Measurements from ENCODE around the gene RPUSD2.

The RPUSD2 gene

GRCh38 chr15:40569129-40569953 is at the start of gene RPUSD2:
TSS of gene RPUSD2 (plus strand) at chr15:40569299. CDS start at chr15:40569338, 39 bp downstream.
- DNase-seq = peak; percentile 55 to 95 (median 85)

GRCh38 chr15:40523611-40524010 is 45.5 kb upstream of the RPUSD2 start:
- DNase-seq = no peak

GRCh38 chr15:40525855-40526254 is 43.2 kb upstream of the RPUSD2 start:
- DNase-seq = no peak

GRCh38 chr15:40528801-40529200 is 40.3 kb upstream of the RPUSD2 start:
- DNase-seq = no peak

GRCh38 chr15:40533763-40534364 is 35.2 kb upstream of the RPUSD2 start:
- no peak for DNase-seq

- DNase-seq = no peak
These were observed 34.7 kb upstream of the RPUSD2 start for GRCh38 chr15:40534371-40534770.

GRCh38 chr15:40536501-40536900 is 32.6 kb upstream of the RPUSD2 start:
- no peak for DNase-seq

GRCh38 chr15:40538976-40539375 is 30.1 kb upstream of the RPUSD2 start:
- DNase-seq = peak in 1 of 56 donors; percentile 12

- no peak for DNase-seq
These were observed 26.0 kb upstream of the RPUSD2 start for GRCh38 chr15:40543082-40543481.

- DNase-seq = no peak
These were observed 25.3 kb upstream of the RPUSD2 start for GRCh38 chr15:40543631-40544294.

- no peak for DNase-seq
These were observed 23.6 kb upstream of the RPUSD2 start for GRCh38 chr15:40545457-40545856.

- no peak for DNase-seq
These were observed 20.5 kb upstream of the RPUSD2 start for GRCh38 chr15:40548610-40549009.

GRCh38 chr15:40549894-40550293 is 19.2 kb upstream of the RPUSD2 start:
- no peak for DNase-seq

- no peak for DNase-seq
These were observed 18.6 kb upstream of the RPUSD2 start for GRCh38 chr15:40550341-40551037.

GRCh38 chr15:40554161-40554525 is 15.0 kb upstream of the RPUSD2 start:
- no peak for DNase-seq

GRCh38 chr15:40555876-40556275 is 13.2 kb upstream of the RPUSD2 start:
- no peak for DNase-seq

- DNase-seq = no peak
These were observed 10.0 kb upstream of the RPUSD2 start for GRCh38 chr15:40558952-40559742.

GRCh38 chr15:40562691-40563090 is 6.4 kb upstream of the RPUSD2 start:
- no peak for DNase-seq

GRCh38 chr15:40563426-40563825 is 5.7 kb upstream of the RPUSD2 start:
- no peak for DNase-seq

- peak; percentile 50 to 100 (median 98) for DNase-seq
These were observed 4.3 kb upstream of the RPUSD2 start, which contains the start of gene CCDC32 for GRCh38 chr15:40564591-40565332. TSS of gene CCDC32 (minus strand) at chr15:40565042. CDS start at chr15:40563015, 2,027 bp downstream.

Data from amygdala (tissue), 56 donors.